Glutamatergic neuron (in vitro differentiated cells): ENCODE measurements around the gene TXNRD1. TPM values are rescaled to one million over a fixed set of nuclear protein-coding genes. Genes with fewer than 3 reads are reported as not detected.

ENCODE experiments used
- DNase-seq: peaks from one replicate; pipeline ENCODE4 v3.0.0; 2022
- H3K27ac Mint-ChIP-seq: one replicate; pipeline ENCODE4 v1.8.0; 2020; ENCODE audit warnings: mild to moderate bottlenecking, mixed read lengths, inconsistent platforms; ENCODE audit not compliant: unreplicated experiment
- H3K27me3 Mint-ChIP-seq: one replicate; pipeline ENCODE4 v1.8.0; 2020; ENCODE audit warnings: mild to moderate bottlenecking, moderate library complexity, mixed read lengths, inconsistent platforms; ENCODE audit not compliant: unreplicated experiment
- H3K36me3 Mint-ChIP-seq: one replicate; pipeline ENCODE4 v1.8.0; 2020; ENCODE audit warnings: mild to moderate bottlenecking, mixed read lengths, inconsistent platforms; ENCODE audit not compliant: unreplicated experiment
- H3K4me1 Mint-ChIP-seq: one replicate; pipeline ENCODE4 v1.8.0; 2020; ENCODE audit warnings: mild to moderate bottlenecking, low read depth, mixed read lengths, inconsistent platforms; ENCODE audit not compliant: unreplicated experiment
- H3K4me3 Mint-ChIP-seq: one replicate; pipeline ENCODE4 v1.8.0; 2020; ENCODE audit warnings: mild to moderate bottlenecking, mixed read lengths, inconsistent platforms; ENCODE audit not compliant: unreplicated experiment
- H3K9me3 Mint-ChIP-seq: one replicate; pipeline ENCODE4 v1.8.0; 2020; ENCODE audit warnings: mild to moderate bottlenecking, moderate library complexity, mixed read lengths, inconsistent platforms; ENCODE audit not compliant: unreplicated experiment
- CTCF ChIP-seq: fragments of 200-600 bp; sonication (generic); IDR thresholded peaks from one replicate; pipeline ENCODE4 v1.5.0; 2021; ENCODE audit not compliant: partially characterized antibody, unreplicated experiment
- total RNA-seq: library from RNA; stranded (reverse); fragmentation: NEBNext Ultra II Directional; extraction: Animal tissue kit (Norgen Biotek cat#: 25700); gene quantifications from one replicate; pipeline ENCODE4 v1.2.1, GENCODE V29; 2021; ENCODE audit not compliant: unreplicated experiment

TXNRD1 gene
- total RNA-seq, 1 donor from 2014 or later: 81.1 TPM

- no peak overlapping the region for H3K4me3 Mint-ChIP-seq
- DNase-seq: no peak
- H3K27me3 Mint-ChIP-seq: no peaks in the 10 kb centered on the region
- no peak for TF ChIP-seq CTCF
- peaks cover 8% of the 10 kb centered on the region for H3K36me3 Mint-ChIP-seq
- no peaks in the 10 kb centered on the region for H3K9me3 Mint-ChIP-seq
- no peaks in the 10 kb centered on the region for H3K4me1 Mint-ChIP-seq
- H3K27ac Mint-ChIP-seq: no peak overlapping the region
Observed at GRCh38 chr12:104189915-104190555, 25.5 kb upstream of the TXNRD1 start.

- Mint-ChIP-seq H3K9me3 (no peaks in the 10 kb centered on the region), H3K27me3 (no peaks in the 10 kb centered on the region), H3K4me1 (no peaks in the 10 kb centered on the region), H3K4me3 (no peak overlapping the region), H3K36me3 (peaks cover 4% of the 10 kb centered on the region), H3K27ac (no peak overlapping the region)
- no peak for DNase-seq
- TF ChIP-seq CTCF: no peak
Observed at GRCh38 chr12:104190641-104191176, 24.9 kb upstream of the TXNRD1 start.

DNA sequence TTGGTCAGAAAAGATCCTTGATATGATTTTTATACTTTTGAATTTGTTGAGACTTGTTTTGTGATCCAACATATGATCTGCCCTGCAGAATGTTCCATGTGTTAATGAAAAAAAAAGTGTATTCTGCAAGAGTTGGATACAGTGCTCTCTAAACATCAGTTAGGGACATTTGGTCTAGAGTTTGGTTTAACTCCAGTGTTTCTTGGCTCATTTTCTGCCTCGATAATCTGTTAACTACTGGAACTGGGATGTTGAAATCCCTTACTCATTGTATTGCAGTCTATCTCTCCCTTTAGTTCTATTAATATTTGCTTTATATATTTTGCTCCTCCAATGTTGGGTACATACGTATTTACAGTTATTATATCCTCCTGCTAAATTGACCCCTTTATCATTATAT lies 18.3 kb upstream of the TXNRD1 start:
- no peak for TF ChIP-seq CTCF
- Mint-ChIP-seq H3K4me1 (no peaks in the 10 kb centered on the region), H3K27me3 (peaks cover 3% of the 10 kb centered on the region), H3K9me3 (peaks cover 11% of the 10 kb centered on the region), H3K36me3 (peaks cover 10% of the 10 kb centered on the region), H3K4me3 (no peak overlapping the region), H3K27ac (no peak overlapping the region)
- no peak for DNase-seq

DNA sequence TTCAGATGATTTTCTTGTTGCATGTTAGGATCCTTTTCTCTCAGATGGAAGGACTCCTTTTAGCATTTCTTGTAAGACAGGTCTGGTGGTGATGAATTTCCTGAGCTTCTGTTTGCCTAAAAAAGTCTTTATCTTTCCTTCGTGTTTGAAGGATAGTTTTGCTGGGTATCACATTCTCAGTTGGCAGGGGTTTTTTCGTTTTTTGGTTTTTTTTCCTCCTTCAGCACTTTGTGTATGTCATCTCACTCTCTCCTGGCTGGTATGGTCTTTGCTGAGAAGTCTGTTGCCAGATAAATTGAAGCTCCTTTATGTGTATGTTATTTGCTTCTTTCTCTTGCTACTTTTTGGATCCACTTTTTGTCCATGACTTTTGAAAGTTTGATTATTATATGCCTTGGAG lies 15.6 kb upstream of the TXNRD1 start:
- no peak for DNase-seq
- H3K27me3 Mint-ChIP-seq: peaks cover 3% of the 10 kb centered on the region
- H3K27ac Mint-ChIP-seq: no peak overlapping the region

More for the DNA sequence above, 15.6 kb upstream of the TXNRD1 start:
- no peaks in the 10 kb centered on the region for H3K4me1 Mint-ChIP-seq
- H3K9me3 Mint-ChIP-seq: peaks cover 14% of the 10 kb centered on the region
- no peak for TF ChIP-seq CTCF
- H3K36me3 Mint-ChIP-seq: peaks cover 10% of the 10 kb centered on the region
- no peak overlapping the region for H3K4me3 Mint-ChIP-seq
